AG10803 (cell line): Measurements from ENCODE around the gene FADD.

Source experiments
- DNase-seq: peaks from one replicate; pipeline ENCODE4 v3.0.0; 2010; ENCODE audit warnings: low read depth
- H3K4me3 ChIP-seq: 2 replicates; pipeline ENCODE4 v1.5.1; 2011; ENCODE audit warnings: mild to moderate bottlenecking, low read length, control low read depth
- CTCF ChIP-seq: conservative IDR thresholded peaks from 2 replicates; pipeline ENCODE4 v1.5.1; 2011; ENCODE audit warnings: mild to moderate bottlenecking, low read length, control low read depth, inconsistent platforms

Gene FADD

GRCh38 chr11:70229737-70230136 is 26.6 kb downstream of the FADD start:
- TF ChIP-seq CTCF, result no peak
- H3K4me3 ChIP-seq, result no peak overlapping the region
- no peak for DNase-seq

GRCh38 chr11:70230151-70230839 is 27.2 kb downstream of the FADD start:
- DNase-seq, result peak; percentile 21
- no peak for TF ChIP-seq CTCF
- no peak overlapping the region for H3K4me3 ChIP-seq

GRCh38 chr11:70230840-70231710 is 28.0 kb downstream of the FADD start:
- DNase-seq, result no peak
- TF ChIP-seq CTCF, result no peak
- no peak overlapping the region for H3K4me3 ChIP-seq

GRCh38 chr11:70233034-70233433 is 29.9 kb downstream of the FADD start:
- TF ChIP-seq CTCF, result no peak
- no peak for DNase-seq
- no peak overlapping the region for H3K4me3 ChIP-seq

- DNase-seq, result peak; percentile 35
- no peak overlapping the region for H3K4me3 ChIP-seq
- TF ChIP-seq CTCF, result no peak
Measured at GRCh38 chr11:70233511-70233934, 30.4 kb downstream of the FADD start.

- no peak for DNase-seq
- no peak overlapping the region for H3K4me3 ChIP-seq
- TF ChIP-seq CTCF, result no peak
Measured at GRCh38 chr11:70233962-70234361, 30.9 kb downstream of the FADD start.

- DNase-seq, result no peak
- no peak for TF ChIP-seq CTCF
- H3K4me3 ChIP-seq, result no peak overlapping the region
Measured at GRCh38 chr11:70240337-70240736, 37.2 kb downstream of the FADD start.
